Tibial nerve (tissue), 4 donors: ENCODE data around the gene SNAI1. TPM values are rescaled to one million over a fixed set of nuclear protein-coding genes. Genes with fewer than 3 reads are reported as not detected.
A peak's percentile ranks its signal among the peaks of the same experiment; 100 is the strongest.
"Not testable (repeated sequence)": the region's sequence is repeated elsewhere in the genome, so short reads cannot be mapped to it uniquely, and the experiment has no call there.

Source experiments
- DNase-seq, 2 donors: peaks; one replicate each; pipeline ENCODE4 v3.0.0-alpha.2; 2019; ENCODE audit warnings: low spot score in 2 of 2
- H3K27ac ChIP-seq, 4 donors: fragments of 200-600 bp; sonication (generic) in 3 of 4; one replicate each; pipeline ENCODE4 v1.5.1; 2017 to 2019; ENCODE audit warnings: mild to moderate bottlenecking in 1 of 4
- H3K27me3 ChIP-seq, 2 donors: fragments of 200-600 bp; sonication (generic) in 1 of 2; one replicate each; pipeline versions ENCODE4 v1.5.1 to v1.6.0; 2017 to 2019
- H3K36me3 ChIP-seq, 3 donors: fragments of 200-600 bp; sonication (generic); one replicate each; pipeline ENCODE4 v1.5.1; 2018 to 2019
- H3K4me1 ChIP-seq, 4 donors: fragments of 200-600 bp; sonication (generic) in 3 of 4; one replicate each; pipeline ENCODE4 v1.5.1; 2017 to 2019
- H3K4me3 ChIP-seq, 4 donors: fragments of 200-600 bp; sonication (generic) in 3 of 4; one replicate each; pipeline ENCODE4 v1.5.1; 2017 to 2019; ENCODE audit warnings: mild to moderate bottlenecking in 1 of 4, moderate library complexity in 1 of 4
- H3K9me3 ChIP-seq, 4 donors: fragments of 200-600 bp; sonication (generic) in 3 of 4; one replicate each; pipeline ENCODE4 v1.5.1; 2017 to 2019
- CTCF ChIP-seq, 5 experiments: fragments of 200-600 bp in 3 of 5; fragments of 450-650 bp in 2 of 5; sonication (generic) in 3 of 5; IDR thresholded peaks; one replicate each; pipeline ENCODE4 v1.5.1; 2016 to 2019; ENCODE audit warnings: antibody characterized with exemption in 5 of 5, mild to moderate bottlenecking in 3 of 5, moderate library complexity in 2 of 5
- EP300 ChIP-seq, 2 donors: sonication (generic); formaldehyde crosslinking; IDR thresholded peaks; one replicate each; pipeline ENCODE4 v1.6.1; 2017; ENCODE audit warnings: antibody characterized with exemption in 2 of 2, mild to moderate bottlenecking in 1 of 2
- POLR2A ChIP-seq, 2 donors: fragments of 450-650 bp; IDR thresholded peaks; one replicate each; pipeline ENCODE4 v1.6.1; 2017; ENCODE audit warnings: antibody characterized with exemption in 2 of 2, mild to moderate bottlenecking in 2 of 2, moderate library complexity in 2 of 2
- WGBS, 2 donors: methylation state at CpG; one replicate each; pipeline ENCODE4 v1.1.5; 2018; 5-methylcytosine and 5-hydroxymethylcytosine counted together
- total RNA-seq, 4 donors: library from RNA; depleted of rRNA; stranded (reverse); fragments of >200 nt; gene quantifications; one replicate each; pipeline ENCODE4 v1.1.0, GENCODE V29; 2016

The SNAI1 gene
- total RNA-seq, 4 donors from 2014 or later: 4.2 to 14.4 (median 6.0) TPM

- peaks cover 7 to 91% (median 30%) of the 10 kb centered on the region in 3 donors for H3K36me3 ChIP-seq
- no peak for TF ChIP-seq CTCF (IDR thresholded peaks at IDR 0.05)
- no peak for TF ChIP-seq POLR2A (IDR thresholded peaks at IDR 0.05)
- no peak for TF ChIP-seq EP300 (IDR thresholded peaks at IDR 0.05)
Observed at GRCh38 chr20:49945701-49946477, 36.9 kb upstream of the SNAI1 start.

GRCh38 chr20:49948178-49948577 is 34.6 kb upstream of the SNAI1 start:
- 80 to 87% methylated on average over 3 of the region's 3 CpGs for WGBS, 2 donors
- no peak for DNase-seq
- H3K27ac ChIP-seq: peak overlapping the region in 1 of 4 donors; percentile 64
- H3K36me3 ChIP-seq: peaks cover 7 to 94% (median 30%) of the 10 kb centered on the region in 3 donors
- H3K9me3 ChIP-seq: no peaks in the 10 kb centered on the region
- peaks cover 0 to 14% (median 2%) of the 10 kb centered on the region in 4 donors for H3K4me1 ChIP-seq
- H3K27me3 ChIP-seq: no peaks in the 10 kb centered on the region
- H3K4me3 ChIP-seq: no peak overlapping the region
- TF ChIP-seq POLR2A (IDR thresholded peaks at IDR 0.05) (no peak), EP300 (IDR thresholded peaks at IDR 0.05) (no peak), CTCF (IDR thresholded peaks at IDR 0.05) (no peak)

More at GRCh38 chr20:49945701-49946477, 36.9 kb upstream of the SNAI1 start:
- H3K9me3 ChIP-seq: no peaks in the 10 kb centered on the region
- no peaks in the 10 kb centered on the region for H3K27me3 ChIP-seq
- H3K4me3 ChIP-seq: no peak overlapping the region
- no peak overlapping the region for H3K27ac ChIP-seq
- no peak for DNase-seq
- peaks cover 0 to 36% (median 1%) of the 10 kb centered on the region in 4 donors for H3K4me1 ChIP-seq
- WGBS, 2 donors: 93 to 96% methylated on average over 9 to 10 of the region's 10 CpGs

- H3K36me3 ChIP-seq: peaks cover 7 to 97% (median 30%) of the 10 kb centered on the region in 3 donors
- peak overlapping the region in 1 of 4 donors; percentile 64 for H3K27ac ChIP-seq
- H3K27me3 ChIP-seq: no peaks in the 10 kb centered on the region
- no peak for DNase-seq
- no peaks in the 10 kb centered on the region for H3K9me3 ChIP-seq
- H3K4me1 ChIP-seq: peaks cover 0 to 14% (median 2%) of the 10 kb centered on the region in 4 donors
- TF ChIP-seq POLR2A (IDR thresholded peaks at IDR 0.05) (no peak), EP300 (IDR thresholded peaks at IDR 0.05) (no peak), CTCF (IDR thresholded peaks at IDR 0.05) (no peak)
- no peak overlapping the region for H3K4me3 ChIP-seq
- 83 to 87% methylated on average over 11 of the region's 11 CpGs for WGBS, 2 donors
Observed at GRCh38 chr20:49948809-49949507, 33.8 kb upstream of the SNAI1 start.

- Histone ChIP-seq H3K9me3 (no peaks in the 10 kb centered on the region), H3K4me1 (peaks cover 0 to 3% (median 0%) of the 10 kb centered on the region in 4 donors), H3K4me3 (no peak overlapping the region), H3K27me3 (no peaks in the 10 kb centered on the region), H3K36me3 (peaks cover 7 to 98% (median 30%) of the 10 kb centered on the region in 3 donors), H3K27ac (no peak overlapping the region)
- 70 to 74% methylated on average over 4 of the region's 4 CpGs for WGBS, 2 donors
- DNase-seq: no peak
- no peak for TF ChIP-seq POLR2A (IDR thresholded peaks at IDR 0.05)
- TF ChIP-seq CTCF (IDR thresholded peaks at IDR 0.05): no peak
- no peak for TF ChIP-seq EP300 (IDR thresholded peaks at IDR 0.05)
Observed at GRCh38 chr20:49951151-49951550, 31.6 kb upstream of the SNAI1 start.

- no peaks in the 10 kb centered on the region for H3K9me3 ChIP-seq
- H3K27ac ChIP-seq: no peak overlapping the region
- no peak for DNase-seq
- H3K4me3 ChIP-seq: no peak overlapping the region
- H3K36me3 ChIP-seq: peaks cover 0 to 99% (median 10%) of the 10 kb centered on the region in 3 donors
- H3K4me1 ChIP-seq: peaks cover 0 to 3% (median 0%) of the 10 kb centered on the region in 4 donors
- TF ChIP-seq POLR2A (IDR thresholded peaks at IDR 0.05) (no peak), EP300 (IDR thresholded peaks at IDR 0.05) (no peak), CTCF (IDR thresholded peaks at IDR 0.05) (no peak)
- 86 to 95% methylated on average over 3 of the region's 3 CpGs for WGBS, 2 donors
- H3K27me3 ChIP-seq: no peaks in the 10 kb centered on the region
Observed at GRCh38 chr20:49955167-49955566, 27.6 kb upstream of the SNAI1 start.

- peaks cover 0 to 93% (median 6%) of the 10 kb centered on the region in 3 donors for H3K36me3 ChIP-seq
- H3K27ac ChIP-seq, H3K4me1 ChIP-seq, DNase-seq, H3K27me3 ChIP-seq, H3K4me3 ChIP-seq, H3K9me3 ChIP-seq: not testable (repeated sequence)
- 84 to 87% methylated on average over 12 of the region's 12 CpGs for whole genome bisulfite sequencing, 2 donors
Observed at GRCh38 chr20:49955830-49956396, 26.9 kb upstream of the SNAI1 start.
